ENCODE measurements around the gene TOP3A. TPM values are rescaled to one million over a fixed set of nuclear protein-coding genes. Genes with fewer than 3 reads are reported as not detected.

TOP3A gene
- total RNA-seq, 1 experiment from 2014 or later: 19.0 TPM

- DNase-seq: no peak
- peaks cover 8% of the 10 kb centered on the region; the same call in 1 of the 2 replicates for H4K20me1 ChIP-seq (ENCODE audit: insufficient read depth, low read depth, low read length)
These were observed 69.6 kb downstream of the TOP3A start for GRCh38 chr17:18245038-18245776.

GRCh38 chr17:18241229-18241871, 73.4 kb downstream of the TOP3A start:
- Histone ChIP-seq H3K4me1 (ENCODE audit: low read length) (no peaks in the 10 kb centered on the region), H3K9me2 (replicated peaks; ENCODE audit: insufficient read depth, low read length) (no peaks in the 10 kb centered on the region), H3K9ac (ENCODE audit: low read length) (no peak overlapping the region), H3K9me3 (ENCODE audit: low read length) (no peaks in the 10 kb centered on the region), H3K4me2 (ENCODE audit: low read depth, low read length, poor library complexity, severe bottlenecking) (no peak overlapping the region), H3K36me3 (ENCODE audit: insufficient read depth, low read length) (peaks cover 9% of the 10 kb centered on the region; the same call in 1 of the 2 replicates), H4K20me1 (ENCODE audit: insufficient read depth, low read depth, low read length) (no peaks in the 10 kb centered on the region), H2AFZ (ENCODE audit: low read length) (no peak overlapping the region), H3K27ac (ENCODE audit: low read length) (no peak overlapping the region), H3K27me3 (ENCODE audit: low read length) (no peaks in the 10 kb centered on the region), H3K79me2 (ENCODE audit: low read length) (no peaks in the 10 kb centered on the region), H3K4me3 (ENCODE audit: low read length) (no peak overlapping the region)
- DNase-seq: no peak

More at GRCh38 chr17:18245038-18245776, 69.6 kb downstream of the TOP3A start:
- H3K79me2 ChIP-seq (ENCODE audit: low read length): no peaks in the 10 kb centered on the region
- no peak overlapping the region for H3K4me3 ChIP-seq (ENCODE audit: low read length)
- no peak overlapping the region for H3K4me2 ChIP-seq (ENCODE audit: low read depth, low read length, poor library complexity, severe bottlenecking)
- no peaks in the 10 kb centered on the region for H3K9me3 ChIP-seq (ENCODE audit: low read length)
- no peak overlapping the region for H3K27ac ChIP-seq (ENCODE audit: low read length)
- no peak overlapping the region for H3K9ac ChIP-seq (ENCODE audit: low read length)
- H2AFZ ChIP-seq (ENCODE audit: low read length): no peak overlapping the region
- peaks cover 2% of the 10 kb centered on the region; the same call in 1 of the 2 replicates for H3K4me1 ChIP-seq (ENCODE audit: low read length)
- H3K27me3 ChIP-seq (ENCODE audit: low read length): no peaks in the 10 kb centered on the region
- H3K9me2 ChIP-seq (replicated peaks; ENCODE audit: insufficient read depth, low read length): no peaks in the 10 kb centered on the region
- peaks cover 19% of the 10 kb centered on the region; the same call in 1 of the 2 replicates for H3K36me3 ChIP-seq (ENCODE audit: insufficient read depth, low read length)

GRCh38 chr17:18240449-18240848, 74.3 kb downstream of the TOP3A start:
- no peak for DNase-seq
- Histone ChIP-seq H2AFZ (ENCODE audit: low read length) (no peak overlapping the region), H3K4me2 (ENCODE audit: low read depth, low read length, poor library complexity, severe bottlenecking) (no peak overlapping the region), H3K27ac (ENCODE audit: low read length) (no peak overlapping the region), H3K9me2 (replicated peaks; ENCODE audit: insufficient read depth, low read length) (no peaks in the 10 kb centered on the region), H3K4me3 (ENCODE audit: low read length) (no peak overlapping the region), H3K79me2 (ENCODE audit: low read length) (no peaks in the 10 kb centered on the region), H3K36me3 (ENCODE audit: insufficient read depth, low read length) (peaks cover 7% of the 10 kb centered on the region; the same call in 1 of the 2 replicates), H3K27me3 (ENCODE audit: low read length) (no peaks in the 10 kb centered on the region), H3K4me1 (ENCODE audit: low read length) (no peaks in the 10 kb centered on the region), H3K9me3 (ENCODE audit: low read length) (no peaks in the 10 kb centered on the region), H3K9ac (ENCODE audit: low read length) (no peak overlapping the region), H4K20me1 (ENCODE audit: insufficient read depth, low read depth, low read length) (no peaks in the 10 kb centered on the region)

GRCh38 chr17:18238299-18238698, 76.5 kb downstream of the TOP3A start:
- no peak overlapping the region for H3K4me2 ChIP-seq (ENCODE audit: low read depth, low read length, poor library complexity, severe bottlenecking)
- H3K4me3 ChIP-seq (ENCODE audit: low read length): no peak overlapping the region
- H3K27me3 ChIP-seq (ENCODE audit: low read length): no peaks in the 10 kb centered on the region
- no peaks in the 10 kb centered on the region for H3K9me2 ChIP-seq (replicated peaks; ENCODE audit: insufficient read depth, low read length)
- no peaks in the 10 kb centered on the region for H3K4me1 ChIP-seq (ENCODE audit: low read length)
- H3K36me3 ChIP-seq (ENCODE audit: insufficient read depth, low read length): no peaks in the 10 kb centered on the region
- H3K79me2 ChIP-seq (ENCODE audit: low read length): no peaks in the 10 kb centered on the region
- DNase-seq: no peak
- no peak overlapping the region for H3K9ac ChIP-seq (ENCODE audit: low read length)
- no peaks in the 10 kb centered on the region for H4K20me1 ChIP-seq (ENCODE audit: insufficient read depth, low read depth, low read length)
- no peak overlapping the region for H3K27ac ChIP-seq (ENCODE audit: low read length)
- no peaks in the 10 kb centered on the region for H3K9me3 ChIP-seq (ENCODE audit: low read length)
- no peak overlapping the region for H2AFZ ChIP-seq (ENCODE audit: low read length)

- H3K9me3 ChIP-seq (ENCODE audit: low read length): no peaks in the 10 kb centered on the region
- H2AFZ ChIP-seq (ENCODE audit: low read length): no peak overlapping the region
- DNase-seq: no peak
- no peaks in the 10 kb centered on the region for H3K27me3 ChIP-seq (ENCODE audit: low read length)
- no peaks in the 10 kb centered on the region for H4K20me1 ChIP-seq (ENCODE audit: insufficient read depth, low read depth, low read length)
- H3K9me2 ChIP-seq (replicated peaks; ENCODE audit: insufficient read depth, low read length): no peaks in the 10 kb centered on the region
- no peak overlapping the region for H3K4me3 ChIP-seq (ENCODE audit: low read length)
- H3K9ac ChIP-seq (ENCODE audit: low read length): no peak overlapping the region
- H3K4me1 ChIP-seq (ENCODE audit: low read length): no peaks in the 10 kb centered on the region
- no peaks in the 10 kb centered on the region for H3K79me2 ChIP-seq (ENCODE audit: low read length)
- H3K36me3 ChIP-seq (ENCODE audit: insufficient read depth, low read length): no peaks in the 10 kb centered on the region
- no peak overlapping the region for H3K4me2 ChIP-seq (ENCODE audit: low read depth, low read length, poor library complexity, severe bottlenecking)
- no peak overlapping the region for H3K27ac ChIP-seq (ENCODE audit: low read length)
These were observed 77.3 kb downstream of the TOP3A start for GRCh38 chr17:18237461-18237860.

GRCh38 chr17:18236494-18236893, 78.3 kb downstream of the TOP3A start:
- DNase-seq: no peak
- H3K9me3 ChIP-seq (ENCODE audit: low read length): no peaks in the 10 kb centered on the region
- no peaks in the 10 kb centered on the region for H4K20me1 ChIP-seq (ENCODE audit: insufficient read depth, low read depth, low read length)
- H3K36me3 ChIP-seq (ENCODE audit: insufficient read depth, low read length): no peaks in the 10 kb centered on the region
- H2AFZ ChIP-seq (ENCODE audit: low read length): no peak overlapping the region
- no peaks in the 10 kb centered on the region for H3K9me2 ChIP-seq (replicated peaks; ENCODE audit: insufficient read depth, low read length)
- no peak overlapping the region for H3K9ac ChIP-seq (ENCODE audit: low read length)
- no peaks in the 10 kb centered on the region for H3K79me2 ChIP-seq (ENCODE audit: low read length)
- H3K4me1 ChIP-seq (ENCODE audit: low read length): no peaks in the 10 kb centered on the region
- no peak overlapping the region for H3K4me3 ChIP-seq (ENCODE audit: low read length)
- H3K4me2 ChIP-seq (ENCODE audit: low read depth, low read length, poor library complexity, severe bottlenecking): no peak overlapping the region
- no peak overlapping the region for H3K27ac ChIP-seq (ENCODE audit: low read length)
- no peaks in the 10 kb centered on the region for H3K27me3 ChIP-seq (ENCODE audit: low read length)

- Histone ChIP-seq H2AFZ (ENCODE audit: low read length) (no peak overlapping the region), H3K4me2 (ENCODE audit: low read depth, low read length, poor library complexity, severe bottlenecking) (no peak overlapping the region), H3K4me1 (ENCODE audit: low read length) (no peaks in the 10 kb centered on the region), H3K9ac (ENCODE audit: low read length) (no peak overlapping the region), H3K9me3 (ENCODE audit: low read length) (no peaks in the 10 kb centered on the region), H3K27ac (ENCODE audit: low read length) (no peak overlapping the region), H3K79me2 (ENCODE audit: low read length) (no peaks in the 10 kb centered on the region), H3K36me3 (ENCODE audit: insufficient read depth, low read length) (no peaks in the 10 kb centered on the region), H3K4me3 (ENCODE audit: low read length) (no peak overlapping the region), H4K20me1 (ENCODE audit: insufficient read depth, low read depth, low read length) (no peaks in the 10 kb centered on the region), H3K27me3 (ENCODE audit: low read length) (no peaks in the 10 kb centered on the region), H3K9me2 (replicated peaks; ENCODE audit: insufficient read depth, low read length) (no peaks in the 10 kb centered on the region)
- DNase-seq: no peak
These were observed 79.0 kb downstream of the TOP3A start for GRCh38 chr17:18235743-18236256.

GRCh38 chr17:18234853-18235380, 79.9 kb downstream of the TOP3A start:
- DNase-seq: no peak
- no peaks in the 10 kb centered on the region for H4K20me1 ChIP-seq (ENCODE audit: insufficient read depth, low read depth, low read length)
- no peak overlapping the region for H3K4me2 ChIP-seq (ENCODE audit: low read depth, low read length, poor library complexity, severe bottlenecking)
- H3K4me3 ChIP-seq (ENCODE audit: low read length): no peak overlapping the region
- no peak overlapping the region for H3K9ac ChIP-seq (ENCODE audit: low read length)
- H3K4me1 ChIP-seq (ENCODE audit: low read length): no peaks in the 10 kb centered on the region
- no peaks in the 10 kb centered on the region for H3K36me3 ChIP-seq (ENCODE audit: insufficient read depth, low read length)
- no peaks in the 10 kb centered on the region for H3K9me3 ChIP-seq (ENCODE audit: low read length)
- H3K27ac ChIP-seq (ENCODE audit: low read length): no peak overlapping the region
- H3K9me2 ChIP-seq (replicated peaks; ENCODE audit: insufficient read depth, low read length): no peaks in the 10 kb centered on the region
- H3K27me3 ChIP-seq (ENCODE audit: low read length): no peaks in the 10 kb centered on the region
- no peak overlapping the region for H2AFZ ChIP-seq (ENCODE audit: low read length)
- H3K79me2 ChIP-seq (ENCODE audit: low read length): no peaks in the 10 kb centered on the region

All from Karpas-422 (cell line).